GM18508 (cell line): ENCODE data around the gene KRT73.

ENCODE experiments used
- ATAC-seq: cut with Tn5 transposase; IDR thresholded peaks from one replicate; pipeline ENCODE4 v1.9.1; 2021; ENCODE audit warnings: moderate number of reproducible peaks; ENCODE audit not compliant: insufficient read depth, unreplicated experiment

KRT73 gene

DNA sequence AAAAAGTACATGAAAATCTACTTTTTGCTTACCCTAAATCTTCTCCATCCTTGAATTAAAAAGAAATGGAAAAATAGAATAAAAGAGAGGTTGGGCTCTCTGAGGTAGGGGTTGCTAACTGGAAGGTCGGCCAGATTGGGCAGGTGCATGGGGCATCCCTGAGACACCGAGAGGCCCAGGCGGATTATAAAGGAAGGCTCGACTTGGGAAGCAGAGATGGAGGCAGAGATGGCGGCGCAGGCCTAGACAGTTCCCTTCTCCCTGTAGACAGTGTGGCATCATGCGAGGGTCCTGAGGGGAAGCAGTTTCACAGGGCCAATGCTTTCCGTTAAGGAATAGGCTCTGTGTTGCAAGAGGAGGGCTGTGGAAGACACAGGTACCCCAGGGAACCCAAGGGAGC, 41.0 kb downstream of the KRT73 start:
- no peak for ATAC-seq

- no peak for ATAC-seq
These were observed 42.4 kb downstream of the KRT73 start for GRCh38 chr12:52575948-52576347.

- no peak for ATAC-seq
These were observed 43.1 kb downstream of the KRT73 start for GRCh38 chr12:52575256-52575655.

DNA sequence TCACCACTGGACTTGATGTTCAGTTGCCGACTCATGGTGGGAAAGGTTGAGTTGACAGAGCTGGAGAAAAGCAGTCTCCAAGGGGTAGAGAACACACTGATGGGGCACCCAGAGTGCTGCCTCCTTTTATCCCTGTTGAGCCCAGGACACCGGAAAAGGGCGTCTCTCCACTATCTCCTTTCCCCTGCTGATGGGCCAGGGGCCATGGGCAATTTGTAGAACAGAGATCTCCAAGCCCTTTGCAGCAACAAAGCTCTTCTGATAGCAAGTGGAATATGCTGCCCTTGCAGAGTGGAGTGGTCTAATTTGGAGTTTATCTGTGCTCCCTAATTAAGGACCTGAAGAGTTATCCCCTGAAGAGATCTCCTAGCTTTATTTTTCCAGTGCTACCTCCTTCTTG, 44.6 kb downstream of the KRT73 start, which contains the start of gene KRT74:
Gene KRT74, minus strand, starts transcription at position 101 of the 400 bp plus-strand sequence. Its CDS starts 66 bp downstream, at position 35.
- no peak for ATAC-seq

GRCh38 chr12:52573306-52573705, 45.1 kb downstream of the KRT73 start:
- no peak for ATAC-seq

- ATAC-seq, result no peak
These were observed 47.8 kb downstream of the KRT73 start for GRCh38 chr12:52570511-52570910.

DNA sequence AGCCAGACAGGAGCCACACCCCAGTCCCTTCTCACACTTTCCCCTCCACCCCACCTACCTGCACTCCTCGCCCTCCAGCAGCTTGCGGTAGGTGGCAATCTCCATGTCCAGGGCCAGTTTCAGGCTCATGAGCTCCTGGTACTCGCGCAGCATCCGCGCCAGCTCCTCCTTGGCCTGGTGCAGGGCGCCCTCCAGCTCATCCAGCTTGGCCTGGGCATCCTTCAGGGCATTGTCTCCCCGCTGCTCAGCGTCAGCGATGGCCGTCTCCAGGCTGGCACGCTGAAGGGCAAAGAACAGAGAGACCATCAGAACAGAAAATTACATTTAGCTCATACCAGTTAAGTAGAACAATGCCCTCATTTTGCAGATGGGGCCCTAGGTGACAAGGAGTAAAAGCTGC, 50.2 kb downstream of the KRT73 start:
- no peak for ATAC-seq

GRCh38 chr12:52566847-52567291, 51.5 kb downstream of the KRT73 start:
- ATAC-seq, result no peak

DNA sequence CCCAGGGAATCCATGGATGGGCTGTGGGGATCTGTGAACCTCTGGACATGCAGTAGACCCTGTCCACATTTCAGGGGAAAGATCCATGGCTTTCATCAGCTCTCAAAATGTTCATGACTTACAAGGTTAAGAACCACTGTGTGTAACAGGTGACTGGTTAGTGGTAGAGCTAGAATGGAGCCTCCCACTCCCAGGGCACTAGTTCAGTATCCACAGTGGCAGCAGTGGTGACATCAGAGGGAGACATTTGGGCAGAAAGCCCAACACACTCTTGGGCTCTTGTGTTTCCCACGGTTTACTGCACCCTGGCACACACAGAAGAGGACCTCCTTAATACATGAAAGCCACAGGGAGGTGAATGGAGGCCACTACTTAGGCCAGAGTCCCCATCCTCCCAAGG, 53.8 kb downstream of the KRT73 start:
- no peak for ATAC-seq

- no peak for ATAC-seq
These were observed 56.4 kb downstream of the KRT73 start for GRCh38 chr12:52561880-52562449.

- no peak for ATAC-seq
These were observed 58.4 kb downstream of the KRT73 start for GRCh38 chr12:52559979-52560378.

GRCh38 chr12:52558781-52559445, 59.4 kb downstream of the KRT73 start:
- no peak for ATAC-seq
